ENCODE measurements around the gene NACA2. TPM values are rescaled to one million over a fixed set of nuclear protein-coding genes. Genes with fewer than 3 reads are reported as not detected.
"Not testable (repeated sequence)": the region's sequence is repeated elsewhere in the genome, so short reads cannot be mapped to it uniquely, and the experiment has no call there.

Gene NACA2
- total RNA-seq, 6 experiments from 2014 or later: not detected

GRCh38 chr17:61555127-61555566 is 35.9 kb downstream of the NACA2 start:
- Mint-ChIP-seq H3K4me3 (no peak overlapping the region), H3K27ac (no peak overlapping the region), H3K27me3 (ENCODE audit: insufficient read depth) (no peaks in the 10 kb centered on the region), H3K9me3 (no peaks in the 10 kb centered on the region), H3K36me3 (ENCODE audit: low read depth) (no peaks in the 10 kb centered on the region), H3K4me1 (ENCODE audit: low read depth) (peaks cover 19% of the 10 kb centered on the region)
- no peak for DNase-seq
- TF ChIP-seq CTCF (IDR thresholded peaks at IDR 0.05): no peak

DNA sequence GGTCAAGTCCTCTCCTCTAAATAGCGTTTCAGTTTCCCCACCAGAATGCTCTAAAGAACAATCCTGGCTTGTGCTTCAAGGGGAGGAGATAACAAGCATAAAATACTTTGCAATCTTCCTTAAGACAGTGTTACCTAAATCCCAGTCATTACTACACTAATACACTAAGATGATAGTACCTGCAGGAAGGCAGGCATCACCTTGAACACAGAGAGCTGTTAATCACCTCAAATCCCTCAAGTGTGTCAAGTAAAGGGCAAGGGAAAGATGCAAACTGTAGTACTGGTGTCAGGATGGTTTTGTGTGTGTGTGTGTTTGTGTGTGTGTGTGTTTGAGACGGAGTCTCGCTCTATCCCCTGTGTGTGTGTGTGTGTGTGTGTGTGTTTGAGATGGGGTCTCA is 36.8 kb downstream of the NACA2 start:
- no peaks in the 10 kb centered on the region for H3K27me3 Mint-ChIP-seq (ENCODE audit: insufficient read depth)
- H3K4me1 Mint-ChIP-seq (ENCODE audit: low read depth): peaks cover 19% of the 10 kb centered on the region
- no peaks in the 10 kb centered on the region for H3K9me3 Mint-ChIP-seq
- DNase-seq: no peak
- no peak overlapping the region for H3K4me3 Mint-ChIP-seq
- no peak for TF ChIP-seq CTCF (IDR thresholded peaks at IDR 0.05)
- H3K36me3 Mint-ChIP-seq (ENCODE audit: low read depth): no peaks in the 10 kb centered on the region
- H3K27ac Mint-ChIP-seq: no peak overlapping the region

GRCh38 chr17:61552560-61552959 is 38.5 kb downstream of the NACA2 start:
- H3K36me3 Mint-ChIP-seq (ENCODE audit: low read depth); H3K4me3 Mint-ChIP-seq; H3K27ac Mint-ChIP-seq; H3K9me3 Mint-ChIP-seq; H3K27me3 Mint-ChIP-seq (ENCODE audit: insufficient read depth); DNase-seq: not testable (repeated sequence)
- peaks cover 14% of the 10 kb centered on the region for H3K4me1 Mint-ChIP-seq (ENCODE audit: low read depth)

GRCh38 chr17:61551255-61551742 is 39.7 kb downstream of the NACA2 start:
- Mint-ChIP-seq H3K4me1 (ENCODE audit: low read depth) (peaks cover 6% of the 10 kb centered on the region), H3K9me3 (0 out of 2 replicates have a peak, but pooled peaks cover under 1% of the 10 kb centered on the region), H3K36me3 (ENCODE audit: low read depth) (no peaks in the 10 kb centered on the region), H3K4me3 (no peak overlapping the region; the same call in 1 of the 2 replicates), H3K27ac (no peak overlapping the region), H3K27me3 (ENCODE audit: insufficient read depth) (peaks cover 1% of the 10 kb centered on the region; the same call in 1 of the 2 replicates)
- TF ChIP-seq CTCF (IDR thresholded peaks at IDR 0.05): peak; percentile 87
- peak; percentile 54 for DNase-seq

GRCh38 chr17:61547113-61547512 is 43.9 kb downstream of the NACA2 start:
- Mint-ChIP-seq H3K4me1 (ENCODE audit: low read depth) (no peaks in the 10 kb centered on the region), H3K27ac (no peak overlapping the region), H3K9me3 (peaks cover 6% of the 10 kb centered on the region; the same call in 1 of the 2 replicates), H3K4me3 (no peak overlapping the region), H3K36me3 (ENCODE audit: low read depth) (no peaks in the 10 kb centered on the region), H3K27me3 (ENCODE audit: insufficient read depth) (peaks cover 4% of the 10 kb centered on the region; the same call in 1 of the 2 replicates)
- TF ChIP-seq CTCF (IDR thresholded peaks at IDR 0.05): no peak
- no peak for DNase-seq

DNA sequence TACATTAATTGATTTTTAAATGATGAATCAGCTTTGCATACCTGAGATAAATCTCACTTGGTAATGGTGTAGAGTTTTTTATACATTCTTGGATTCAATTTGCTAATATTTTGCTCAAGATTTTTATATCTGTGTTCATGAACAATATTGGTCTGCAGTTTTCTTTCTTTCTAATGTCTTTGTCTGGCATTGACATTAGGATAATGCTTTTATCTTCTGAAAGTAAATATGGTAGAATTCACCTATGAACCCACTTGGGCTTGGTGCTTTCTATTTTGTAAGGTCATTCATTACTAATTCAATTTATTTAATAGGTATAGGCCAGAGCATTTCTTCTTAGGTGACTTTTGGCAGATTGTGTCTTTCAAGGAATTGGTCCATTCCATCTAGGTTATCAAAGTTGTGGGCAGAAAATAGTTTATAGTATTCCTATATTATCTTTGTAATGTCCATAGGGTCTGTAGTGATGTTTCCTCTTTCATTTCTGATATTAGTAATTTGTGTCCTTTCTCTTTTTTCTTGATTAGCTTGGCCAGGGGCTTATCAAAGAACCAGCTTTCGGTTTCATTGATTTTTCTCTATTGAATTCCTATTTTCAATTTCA is 45.6 kb downstream of the NACA2 start:
- H3K4me1 Mint-ChIP-seq (ENCODE audit: low read depth): no peaks in the 10 kb centered on the region

More for the DNA sequence above, 45.6 kb downstream of the NACA2 start:
- H3K27ac Mint-ChIP-seq: no peak overlapping the region
- H3K9me3 Mint-ChIP-seq: peaks cover 21% of the 10 kb centered on the region
- H3K4me3 Mint-ChIP-seq: no peak overlapping the region
- no peak for TF ChIP-seq CTCF (IDR thresholded peaks at IDR 0.05)
- H3K36me3 Mint-ChIP-seq (ENCODE audit: low read depth): peaks cover 9% of the 10 kb centered on the region
- DNase-seq: no peak
- peaks cover 12% of the 10 kb centered on the region; the same call in 1 of the 2 replicates for H3K27me3 Mint-ChIP-seq (ENCODE audit: insufficient read depth)

All from HFFc6 (cell line).